SK-N-SH treated with all-trans-retinoic acid at 6 μM for 48 hours (cell line): ENCODE data around the gene FGD3.

Source experiments
- ATAC-seq: fragments of 200-7000 bp; cut with Tn5 transposase; 3 replicates; pipeline ENCODE4 v1.9.1; 2020; ENCODE audit warnings: mild to moderate bottlenecking, moderate library complexity
- ARNTL ChIP-seq: fragments of 450-650 bp; formaldehyde crosslinking; IDR thresholded peaks from 2 replicates; pipeline ENCODE4 v1.5.0; 2020; ENCODE audit warnings: low read depth, mild to moderate bottlenecking, moderate library complexity, borderline replicate concordance
- BACH2 ChIP-seq: fragments of 250-450 bp; sonication (Bioruptor Pico); IDR thresholded peaks from 2 replicates; pipeline ENCODE4 v1.9.0; 2021; ENCODE audit warnings: mild to moderate bottlenecking, borderline replicate concordance
- CSDC2 ChIP-seq: fragments of 250-450 bp; sonication (Bioruptor Pico); IDR thresholded peaks from 2 replicates; pipeline ENCODE4 v1.5.0; 2020; ENCODE audit warnings: mild to moderate bottlenecking, moderate library complexity
- GLIS3 ChIP-seq: fragments of 250-450 bp; sonication (Bioruptor Pico); IDR thresholded peaks from 2 replicates; pipeline ENCODE4 v1.5.0; 2020; ENCODE audit warnings: mild to moderate bottlenecking, moderate library complexity
- ISL1 ChIP-seq: fragments of 250-450 bp; sonication (Bioruptor Pico); IDR thresholded peaks from 2 replicates; pipeline ENCODE4 v2.1.2; 2022; ENCODE audit warnings: mild to moderate bottlenecking, moderate library complexity
- OSR1 ChIP-seq: fragments of 250-450 bp; sonication (Bioruptor Pico); IDR thresholded peaks from 2 replicates; pipeline ENCODE4 v1.8.0; 2022; ENCODE audit warnings: moderate library complexity, mild to moderate bottlenecking, inconsistent platforms
- PPARA ChIP-seq: fragments of 250-450 bp; sonication (Bioruptor Pico); IDR thresholded peaks from 2 replicates; pipeline ENCODE4 v1.5.0; 2020; ENCODE audit warnings: mild to moderate bottlenecking, borderline replicate concordance
- RARB ChIP-seq: fragments of 250-450 bp; sonication (Bioruptor Pico); IDR thresholded peaks from 2 replicates; pipeline ENCODE4 v1.8.0; 2021; ENCODE audit warnings: mild to moderate bottlenecking, moderate library complexity
- TCF4 ChIP-seq: fragments of 250-450 bp; sonication (Bioruptor Pico); IDR thresholded peaks from 2 replicates; pipeline ENCODE4 v1.8.0; 2021; ENCODE audit warnings: mild to moderate bottlenecking, moderate library complexity, borderline replicate concordance
- ZC3H10 ChIP-seq: fragments of 250-450 bp; sonication (Bioruptor Pico); IDR thresholded peaks from 2 replicates; pipeline ENCODE4 v1.5.1; 2021; ENCODE audit warnings: mild to moderate bottlenecking, moderate library complexity
- ZFP3 ChIP-seq: fragments of 250-450 bp; sonication (Bioruptor Pico); IDR thresholded peaks from 2 replicates; pipeline ENCODE4 v1.5.0; 2020; ENCODE audit warnings: mild to moderate bottlenecking, moderate library complexity
- ZFP30 ChIP-seq: fragments of 450-650 bp; formaldehyde crosslinking; IDR thresholded peaks from 2 replicates; pipeline ENCODE4 v1.5.0; 2022; ENCODE audit warnings: mild to moderate bottlenecking, moderate library complexity
- ZNF565 ChIP-seq: fragments of 450-650 bp; formaldehyde crosslinking; conservative IDR thresholded peaks from 2 replicates; pipeline ENCODE4 v1.5.0; 2020; ENCODE audit warnings: low read depth, mild to moderate bottlenecking, moderate library complexity
- ZNF70 ChIP-seq: fragments of 450-650 bp; formaldehyde crosslinking; IDR thresholded peaks from 2 replicates; pipeline ENCODE4 v1.5.0; 2020; ENCODE audit warnings: mild to moderate bottlenecking, moderate library complexity
- ZNF8 ChIP-seq: fragments of 450-650 bp; formaldehyde crosslinking; IDR thresholded peaks from 2 replicates; pipeline ENCODE4 v1.5.0; 2020; ENCODE audit warnings: mild to moderate bottlenecking, moderate library complexity
- TF ChIP-seq, protein P1 (sequence below): fragments of 250-450 bp; sonication (Bioruptor Pico); IDR thresholded peaks from 2 replicates; pipeline ENCODE4 v1.5.1; 2020; ENCODE audit warnings: low read depth, mild to moderate bottlenecking, moderate library complexity
- TF ChIP-seq, protein P2 (sequence below): fragments of 250-450 bp; sonication (Bioruptor Pico); IDR thresholded peaks from 2 replicates; pipeline ENCODE4 v1.5.0; 2020; ENCODE audit warnings: mild to moderate bottlenecking, moderate library complexity
- TF ChIP-seq, protein P3 (sequence below): fragments of 250-450 bp; sonication (Bioruptor Pico); IDR thresholded peaks from 2 replicates; pipeline ENCODE4 v1.8.0; 2021; ENCODE audit warnings: low read depth, mild to moderate bottlenecking, moderate library complexity, borderline replicate concordance
- TF ChIP-seq, protein P4 (sequence below): fragments of 250-450 bp; sonication (Bioruptor Pico); IDR thresholded peaks from 2 replicates; pipeline ENCODE4 v1.8.0; 2020; ENCODE audit warnings: mild to moderate bottlenecking, moderate library complexity, borderline replicate concordance

The FGD3 gene

DNA sequence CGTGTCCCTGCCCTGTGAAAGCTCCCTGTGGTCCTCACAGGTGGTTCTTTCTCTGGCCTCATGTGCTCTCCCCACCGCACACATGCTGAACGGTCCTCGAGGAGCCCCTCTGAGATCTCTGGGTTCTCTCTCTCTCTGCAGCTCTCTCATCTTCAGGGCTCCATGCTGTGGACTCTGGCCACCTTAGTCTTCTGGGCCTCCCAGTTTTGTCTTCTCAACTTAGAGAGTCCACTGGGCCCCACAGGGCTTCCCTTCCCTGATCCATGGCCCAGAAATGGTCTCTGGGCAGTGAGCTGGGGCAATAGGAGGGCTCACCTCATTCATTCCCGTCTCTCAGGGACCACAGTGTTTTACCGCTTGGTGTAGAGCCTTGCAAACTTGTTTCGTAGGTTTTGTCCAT is 26.4 kb downstream of the FGD3 start:
- TF ChIP-seq PPARA (CRISPR knock-in tag) = no peak
- TF ChIP-seq BACH2 (CRISPR knock-in tag) = no peak
- TF ChIP-seq ZFP3 (CRISPR knock-in tag) = no peak
- no peak for TF ChIP-seq ZNF70
- TF ChIP-seq, protein P1, sequence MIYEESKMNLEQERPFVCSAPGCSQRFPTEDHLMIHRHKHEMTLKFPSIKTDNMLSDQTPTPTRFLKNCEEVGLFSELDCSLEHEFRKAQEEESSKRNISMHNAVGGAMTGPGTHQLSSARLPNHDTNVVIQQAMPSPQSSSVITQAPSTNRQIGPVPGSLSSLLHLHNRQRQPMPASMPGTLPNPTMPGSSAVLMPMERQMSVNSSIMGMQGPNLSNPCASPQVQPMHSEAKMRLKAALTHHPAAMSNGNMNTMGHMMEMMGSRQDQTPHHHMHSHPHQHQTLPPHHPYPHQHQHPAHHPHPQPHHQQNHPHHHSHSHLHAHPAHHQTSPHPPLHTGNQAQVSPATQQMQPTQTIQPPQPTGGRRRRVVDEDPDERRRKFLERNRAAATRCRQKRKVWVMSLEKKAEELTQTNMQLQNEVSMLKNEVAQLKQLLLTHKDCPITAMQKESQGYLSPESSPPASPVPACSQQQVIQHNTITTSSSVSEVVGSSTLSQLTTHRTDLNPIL (CRISPR knock-in tag) = no peak
- TF ChIP-seq OSR1 (CRISPR knock-in tag) = no peak
- TF ChIP-seq, protein P2, sequence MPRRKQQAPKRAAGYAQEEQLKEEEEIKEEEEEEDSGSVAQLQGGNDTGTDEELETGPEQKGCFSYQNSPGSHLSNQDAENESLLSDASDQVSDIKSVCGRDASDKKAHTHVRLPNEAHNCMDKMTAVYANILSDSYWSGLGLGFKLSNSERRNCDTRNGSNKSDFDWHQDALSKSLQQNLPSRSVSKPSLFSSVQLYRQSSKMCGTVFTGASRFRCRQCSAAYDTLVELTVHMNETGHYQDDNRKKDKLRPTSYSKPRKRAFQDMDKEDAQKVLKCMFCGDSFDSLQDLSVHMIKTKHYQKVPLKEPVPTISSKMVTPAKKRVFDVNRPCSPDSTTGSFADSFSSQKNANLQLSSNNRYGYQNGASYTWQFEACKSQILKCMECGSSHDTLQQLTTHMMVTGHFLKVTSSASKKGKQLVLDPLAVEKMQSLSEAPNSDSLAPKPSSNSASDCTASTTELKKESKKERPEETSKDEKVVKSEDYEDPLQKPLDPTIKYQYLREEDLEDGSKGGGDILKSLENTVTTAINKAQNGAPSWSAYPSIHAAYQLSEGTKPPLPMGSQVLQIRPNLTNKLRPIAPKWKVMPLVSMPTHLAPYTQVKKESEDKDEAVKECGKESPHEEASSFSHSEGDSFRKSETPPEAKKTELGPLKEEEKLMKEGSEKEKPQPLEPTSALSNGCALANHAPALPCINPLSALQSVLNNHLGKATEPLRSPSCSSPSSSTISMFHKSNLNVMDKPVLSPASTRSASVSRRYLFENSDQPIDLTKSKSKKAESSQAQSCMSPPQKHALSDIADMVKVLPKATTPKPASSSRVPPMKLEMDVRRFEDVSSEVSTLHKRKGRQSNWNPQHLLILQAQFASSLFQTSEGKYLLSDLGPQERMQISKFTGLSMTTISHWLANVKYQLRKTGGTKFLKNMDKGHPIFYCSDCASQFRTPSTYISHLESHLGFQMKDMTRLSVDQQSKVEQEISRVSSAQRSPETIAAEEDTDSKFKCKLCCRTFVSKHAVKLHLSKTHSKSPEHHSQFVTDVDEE (CRISPR knock-in tag) = no peak
- TF ChIP-seq, protein P3, sequence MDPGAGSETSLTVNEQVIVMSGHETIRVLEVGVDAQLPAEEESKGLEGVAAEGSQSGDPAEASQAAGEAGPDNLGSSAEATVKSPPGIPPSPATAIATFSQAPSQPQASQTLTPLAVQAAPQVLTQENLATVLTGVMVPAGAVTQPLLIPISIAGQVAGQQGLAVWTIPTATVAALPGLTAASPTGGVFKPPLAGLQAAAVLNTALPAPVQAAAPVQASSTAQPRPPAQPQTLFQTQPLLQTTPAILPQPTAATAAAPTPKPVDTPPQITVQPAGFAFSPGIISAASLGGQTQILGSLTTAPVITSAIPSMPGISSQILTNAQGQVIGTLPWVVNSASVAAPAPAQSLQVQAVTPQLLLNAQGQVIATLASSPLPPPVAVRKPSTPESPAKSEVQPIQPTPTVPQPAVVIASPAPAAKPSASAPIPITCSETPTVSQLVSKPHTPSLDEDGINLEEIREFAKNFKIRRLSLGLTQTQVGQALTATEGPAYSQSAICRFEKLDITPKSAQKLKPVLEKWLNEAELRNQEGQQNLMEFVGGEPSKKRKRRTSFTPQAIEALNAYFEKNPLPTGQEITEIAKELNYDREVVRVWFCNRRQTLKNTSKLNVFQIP = no peak
- TF ChIP-seq ZNF8 (CRISPR knock-in tag) = no peak
- no peak for TF ChIP-seq ISL1
- TF ChIP-seq, protein P4, sequence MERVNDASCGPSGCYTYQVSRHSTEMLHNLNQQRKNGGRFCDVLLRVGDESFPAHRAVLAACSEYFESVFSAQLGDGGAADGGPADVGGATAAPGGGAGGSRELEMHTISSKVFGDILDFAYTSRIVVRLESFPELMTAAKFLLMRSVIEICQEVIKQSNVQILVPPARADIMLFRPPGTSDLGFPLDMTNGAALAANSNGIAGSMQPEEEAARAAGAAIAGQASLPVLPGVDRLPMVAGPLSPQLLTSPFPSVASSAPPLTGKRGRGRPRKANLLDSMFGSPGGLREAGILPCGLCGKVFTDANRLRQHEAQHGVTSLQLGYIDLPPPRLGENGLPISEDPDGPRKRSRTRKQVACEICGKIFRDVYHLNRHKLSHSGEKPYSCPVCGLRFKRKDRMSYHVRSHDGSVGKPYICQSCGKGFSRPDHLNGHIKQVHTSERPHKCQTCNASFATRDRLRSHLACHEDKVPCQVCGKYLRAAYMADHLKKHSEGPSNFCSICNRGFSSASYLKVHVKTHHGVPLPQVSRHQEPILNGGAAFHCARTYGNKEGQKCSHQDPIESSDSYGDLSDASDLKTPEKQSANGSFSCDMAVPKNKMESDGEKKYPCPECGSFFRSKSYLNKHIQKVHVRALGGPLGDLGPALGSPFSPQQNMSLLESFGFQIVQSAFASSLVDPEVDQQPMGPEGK (CRISPR knock-in tag) = no peak
- TF ChIP-seq GLIS3 = no peak
- no peak for TF ChIP-seq ZC3H10 (CRISPR knock-in tag)
- no peak for TF ChIP-seq RARB
- TF ChIP-seq TCF4 = no peak
- ATAC-seq = no peak

DNA sequence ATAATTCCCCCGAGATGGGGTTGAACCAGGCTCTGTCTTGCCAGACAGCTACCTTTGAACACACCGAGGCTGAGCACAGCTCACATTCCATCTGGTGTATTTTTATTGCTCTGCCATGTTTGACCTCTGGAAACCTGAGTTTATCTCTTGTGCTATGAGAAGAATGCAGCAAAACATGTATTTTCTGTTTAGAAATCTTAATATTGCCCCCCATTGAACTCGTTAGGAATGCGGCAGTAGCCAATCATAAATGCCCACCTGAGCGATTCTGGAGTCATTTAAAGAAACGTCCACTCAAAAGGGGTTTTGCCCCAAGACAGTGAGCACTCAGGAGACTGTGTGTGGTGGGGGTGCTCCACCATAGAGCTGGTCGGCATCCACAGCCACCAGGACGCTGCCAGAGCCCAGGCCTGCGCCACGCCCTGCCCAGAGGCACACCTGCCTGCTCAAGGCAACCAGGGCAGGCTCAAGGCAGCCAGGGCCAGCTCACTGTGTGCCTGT is 26.9 kb downstream of the FGD3 start:
- TF ChIP-seq, protein P2 (CRISPR knock-in tag) = no peak
- no peak for TF ChIP-seq RARB
- TF ChIP-seq, all 23 proteins: peak for 0
- ATAC-seq = no peak

DNA sequence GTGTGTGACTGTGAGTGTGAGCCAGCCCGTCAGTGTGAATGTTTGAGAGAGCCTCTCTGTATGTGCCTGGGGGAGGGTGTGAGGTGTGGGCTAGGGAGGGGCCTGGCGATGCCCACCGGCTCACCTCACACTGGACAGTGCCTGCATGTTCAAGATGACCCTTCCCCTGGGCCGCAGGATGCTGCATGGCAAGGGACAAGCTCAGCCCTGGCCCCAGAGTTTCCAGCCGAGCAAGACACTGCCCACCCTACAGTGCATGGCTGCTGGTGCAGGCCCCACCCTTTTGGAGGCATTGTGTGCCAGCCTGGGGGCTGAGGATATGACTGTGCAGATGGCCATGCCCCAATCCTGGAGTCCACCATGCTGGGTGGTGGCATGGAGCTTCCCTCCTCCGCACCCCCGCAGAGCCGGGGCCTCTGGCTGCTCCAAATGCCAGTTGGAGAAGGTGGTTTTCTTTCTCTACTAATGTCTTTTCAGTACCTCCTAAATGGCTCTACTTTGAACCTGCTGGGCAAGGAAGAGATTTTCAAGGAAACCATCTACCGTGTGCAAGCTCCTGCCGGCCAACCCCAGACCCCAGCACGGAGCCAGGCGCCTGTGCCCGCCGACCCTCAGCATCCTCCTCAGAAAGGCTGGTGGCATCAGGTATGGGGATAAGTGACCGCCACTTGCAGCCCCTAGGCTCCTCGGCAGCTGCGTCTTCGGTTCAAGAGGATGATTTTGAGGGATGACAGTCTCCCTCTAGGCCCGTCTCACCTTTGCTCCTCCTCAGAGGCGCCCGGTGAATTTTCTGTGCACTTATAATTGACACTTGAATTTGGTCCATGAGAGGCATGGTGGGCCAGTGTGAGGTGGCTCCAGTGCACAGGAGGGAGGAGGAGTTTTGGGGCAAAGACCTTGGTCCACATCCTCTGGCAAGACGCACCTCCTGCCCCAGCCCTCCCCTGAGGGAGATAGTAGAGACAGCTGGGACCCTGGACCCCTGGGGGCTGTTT is 27.7 kb downstream of the FGD3 start:
- no peak for ATAC-seq
- no peak for TF ChIP-seq PPARA (CRISPR knock-in tag)

DNA sequence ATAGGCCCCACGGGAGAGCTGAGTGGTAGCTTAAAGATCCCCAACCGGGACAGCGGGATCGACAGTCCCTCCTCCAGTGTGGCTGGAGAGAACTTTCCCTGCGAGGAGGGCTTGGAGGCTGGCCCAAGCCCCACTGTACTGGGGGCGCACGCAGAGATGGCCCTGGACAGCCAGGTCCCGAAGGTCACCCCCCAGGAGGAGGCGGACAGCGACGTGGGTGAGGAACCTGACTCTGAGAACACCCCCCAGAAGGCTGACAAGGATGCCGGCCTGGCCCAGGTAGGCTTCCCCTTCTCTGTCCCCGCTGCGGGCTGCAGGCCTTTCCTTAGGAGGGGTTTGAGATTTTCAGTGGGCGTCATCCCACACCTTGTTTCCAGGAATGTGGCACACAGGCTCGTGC is 29.1 kb downstream of the FGD3 start:
- ATAC-seq = no peak
- TF ChIP-seq ARNTL (CRISPR knock-in tag) (no peak), ZNF70 (no peak), ZNF565 (CRISPR knock-in tag) (no peak), CSDC2 (no peak), RARB (no peak), ZNF8 (CRISPR knock-in tag) (no peak), GLIS3 (no peak), ZFP30 (no peak), ZC3H10 (CRISPR knock-in tag) (no peak)
- TF ChIP-seq, protein P1 (CRISPR knock-in tag) = no peak
- TF ChIP-seq, protein P2 (CRISPR knock-in tag) = no peak
